ENCODE results near the gene MRPL54.

MRPL54 gene

GRCh38 chr19:3767050-3767449 is 4.6 kb downstream of the MRPL54 start:
- H3F3A ChIP-seq (ENCODE audit: low read depth): 0 out of 2 replicates have a peak, but pooled peaks cover 2% of the 10 kb centered on the region
- no peaks in the 10 kb centered on the region for H3K27me3 ChIP-seq (ENCODE audit: insufficient read depth, low read length, poor library complexity, severe bottlenecking)
- H4K20me1 ChIP-seq (ENCODE audit: insufficient read depth, low read length, poor library complexity, severe bottlenecking): no peaks in the 10 kb centered on the region
- no peak overlapping the region for H3K4me3 ChIP-seq (ENCODE audit: low read length, poor library complexity, severe bottlenecking)
- H2AFZ ChIP-seq (ENCODE audit: low read length): no peak overlapping the region
- no peak overlapping the region for H3K9ac ChIP-seq (ENCODE audit: low read depth, low read length, poor library complexity, severe bottlenecking)
- no peaks in the 10 kb centered on the region for H3K9me2 ChIP-seq (replicated peaks; ENCODE audit: low read depth, low read length)
- H3K4me2 ChIP-seq (ENCODE audit: low read depth, low read length, poor library complexity, severe bottlenecking): no peak overlapping the region
- H3K4me1 ChIP-seq (ENCODE audit: insufficient read depth, low read length, poor library complexity, severe bottlenecking): peaks cover 5% of the 10 kb centered on the region
- H3K79me2 ChIP-seq (ENCODE audit: insufficient read depth, low read length): peaks cover 5% of the 10 kb centered on the region; the same call in 1 of the 2 replicates
- H3K9me3 ChIP-seq (ENCODE audit: insufficient read depth, low read depth, low read length): no peaks in the 10 kb centered on the region
- H3K36me3 ChIP-seq (ENCODE audit: insufficient read depth, low read length): peaks cover 10% of the 10 kb centered on the region; the same call in 1 of the 2 replicates
- TF ChIP-seq CTCF (conservative IDR thresholded peaks at IDR 0.05; ENCODE audit: low read length) (no peak), EZH2phosphoT487 (IDR thresholded peaks at IDR 0.05; ENCODE audit: borderline replicate concordance) (no peak)

- no peak overlapping the region for H3K4me2 ChIP-seq (ENCODE audit: low read depth, low read length, poor library complexity, severe bottlenecking)
- H3K9me2 ChIP-seq (replicated peaks; ENCODE audit: low read depth, low read length): no peaks in the 10 kb centered on the region
- peaks cover 10% of the 10 kb centered on the region; the same call in 1 of the 2 replicates for H3K36me3 ChIP-seq (ENCODE audit: insufficient read depth, low read length)
- no peaks in the 10 kb centered on the region for H4K20me1 ChIP-seq (ENCODE audit: insufficient read depth, low read length, poor library complexity, severe bottlenecking)
- no peaks in the 10 kb centered on the region for H3K27me3 ChIP-seq (ENCODE audit: insufficient read depth, low read length, poor library complexity, severe bottlenecking)
- no peaks in the 10 kb centered on the region for H3K9me3 ChIP-seq (ENCODE audit: insufficient read depth, low read depth, low read length)
- no peak overlapping the region for H3K9ac ChIP-seq (ENCODE audit: low read depth, low read length, poor library complexity, severe bottlenecking)
- peaks cover 3% of the 10 kb centered on the region; the same call in 1 of the 2 replicates for H3K79me2 ChIP-seq (ENCODE audit: insufficient read depth, low read length)
- TF ChIP-seq EZH2phosphoT487 (IDR thresholded peaks at IDR 0.05; ENCODE audit: borderline replicate concordance) (no peak), CTCF (conservative IDR thresholded peaks at IDR 0.05; ENCODE audit: low read length) (no peak)
- peaks cover 3% of the 10 kb centered on the region for H3K4me1 ChIP-seq (ENCODE audit: insufficient read depth, low read length, poor library complexity, severe bottlenecking)
- no peak overlapping the region for H2AFZ ChIP-seq (ENCODE audit: low read length)
- H3F3A ChIP-seq (ENCODE audit: low read depth): no peaks in the 10 kb centered on the region
- no peak overlapping the region for H3K4me3 ChIP-seq (ENCODE audit: low read length, poor library complexity, severe bottlenecking)
Observed at GRCh38 chr19:3768015-3768747, 5.7 kb downstream of the MRPL54 start.

- Histone ChIP-seq H3K4me2 (ENCODE audit: low read depth, low read length, poor library complexity, severe bottlenecking) (no peak overlapping the region), H3K4me3 (ENCODE audit: low read length, poor library complexity, severe bottlenecking) (no peak overlapping the region), H3K27me3 (ENCODE audit: insufficient read depth, low read length, poor library complexity, severe bottlenecking) (no peaks in the 10 kb centered on the region), H3K9ac (ENCODE audit: low read depth, low read length, poor library complexity, severe bottlenecking) (no peak overlapping the region), H3F3A (ENCODE audit: low read depth) (no peaks in the 10 kb centered on the region), H3K36me3 (ENCODE audit: insufficient read depth, low read length) (peaks cover 10% of the 10 kb centered on the region; the same call in 1 of the 2 replicates), H4K20me1 (ENCODE audit: insufficient read depth, low read length, poor library complexity, severe bottlenecking) (no peaks in the 10 kb centered on the region), H3K9me2 (replicated peaks; ENCODE audit: low read depth, low read length) (no peaks in the 10 kb centered on the region), H2AFZ (ENCODE audit: low read length) (no peak overlapping the region), H3K79me2 (ENCODE audit: insufficient read depth, low read length) (no peaks in the 10 kb centered on the region), H3K9me3 (ENCODE audit: insufficient read depth, low read depth, low read length) (no peaks in the 10 kb centered on the region), H3K4me1 (ENCODE audit: insufficient read depth, low read length, poor library complexity, severe bottlenecking) (no peaks in the 10 kb centered on the region)
- TF ChIP-seq CTCF (conservative IDR thresholded peaks at IDR 0.05; ENCODE audit: low read length) (no peak), EZH2phosphoT487 (IDR thresholded peaks at IDR 0.05; ENCODE audit: borderline replicate concordance) (no peak)
Observed at GRCh38 chr19:3768748-3769099, 6.2 kb downstream of the MRPL54 start.

All from Loucy (cell line).